Measurements from ENCODE around the gene LSM14B. TPM values are rescaled to one million over a fixed set of nuclear protein-coding genes. Genes with fewer than 3 reads are reported as not detected.

Gene LSM14B
- total RNA-seq, 1 experiment from 2014 or later: 82.4 TPM

DNA sequence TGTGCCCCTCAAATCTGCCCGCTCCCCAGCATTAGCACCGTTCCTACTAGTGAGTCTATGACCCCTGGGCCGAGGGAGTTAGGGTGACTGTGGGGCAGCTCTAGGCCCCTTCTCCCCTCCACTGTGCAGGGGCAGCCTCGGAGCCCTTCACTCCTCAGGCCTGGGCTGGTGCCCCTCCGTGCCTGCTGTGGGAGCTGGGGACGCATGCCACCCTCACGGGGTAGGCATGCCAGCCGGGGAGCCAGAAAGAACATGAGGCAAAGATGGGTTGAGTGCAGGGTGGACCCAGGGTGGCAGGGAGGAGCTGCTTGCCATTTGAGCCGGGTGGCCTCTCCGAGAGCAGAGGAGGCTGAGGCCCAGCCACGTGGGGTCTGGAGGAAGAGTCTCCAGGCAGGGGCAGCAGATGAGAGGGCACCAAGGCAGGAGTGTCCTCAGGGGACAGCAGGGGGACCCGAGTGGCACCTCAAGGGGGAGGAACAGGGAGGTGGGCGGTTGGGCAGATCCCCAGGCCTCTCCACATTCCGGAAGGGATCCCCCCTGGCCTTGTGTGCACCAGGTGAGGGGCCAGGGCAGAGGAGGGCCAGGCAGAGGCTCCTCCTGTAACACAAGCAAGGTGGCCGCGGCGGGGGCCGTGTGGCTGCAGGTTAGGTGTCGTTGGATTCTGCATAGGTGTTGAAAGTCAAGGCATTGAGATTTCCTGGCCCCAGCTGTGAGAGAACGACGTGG is 18.6 kb upstream of the LSM14B start:
- H4K5ac ChIP-seq (ENCODE audit: insufficient read length, low read depth, low read length): no peak overlapping the region
- no peaks in the 10 kb centered on the region; the same call in 1 of the 2 replicates for H3K4me1 ChIP-seq (ENCODE audit: insufficient read depth, low read length)
- H3K14ac ChIP-seq (ENCODE audit: insufficient read depth, low read length): peak overlapping the region; percentile 40; the same call in 1 of the 2 replicates
- no CpG with 5 or more reads among the region's 21 CpGs for WGBS (ENCODE audit: extremely low coverage, insufficient read length, low lambda C conversion rate)
- TF ChIP-seq, protein P1, sequence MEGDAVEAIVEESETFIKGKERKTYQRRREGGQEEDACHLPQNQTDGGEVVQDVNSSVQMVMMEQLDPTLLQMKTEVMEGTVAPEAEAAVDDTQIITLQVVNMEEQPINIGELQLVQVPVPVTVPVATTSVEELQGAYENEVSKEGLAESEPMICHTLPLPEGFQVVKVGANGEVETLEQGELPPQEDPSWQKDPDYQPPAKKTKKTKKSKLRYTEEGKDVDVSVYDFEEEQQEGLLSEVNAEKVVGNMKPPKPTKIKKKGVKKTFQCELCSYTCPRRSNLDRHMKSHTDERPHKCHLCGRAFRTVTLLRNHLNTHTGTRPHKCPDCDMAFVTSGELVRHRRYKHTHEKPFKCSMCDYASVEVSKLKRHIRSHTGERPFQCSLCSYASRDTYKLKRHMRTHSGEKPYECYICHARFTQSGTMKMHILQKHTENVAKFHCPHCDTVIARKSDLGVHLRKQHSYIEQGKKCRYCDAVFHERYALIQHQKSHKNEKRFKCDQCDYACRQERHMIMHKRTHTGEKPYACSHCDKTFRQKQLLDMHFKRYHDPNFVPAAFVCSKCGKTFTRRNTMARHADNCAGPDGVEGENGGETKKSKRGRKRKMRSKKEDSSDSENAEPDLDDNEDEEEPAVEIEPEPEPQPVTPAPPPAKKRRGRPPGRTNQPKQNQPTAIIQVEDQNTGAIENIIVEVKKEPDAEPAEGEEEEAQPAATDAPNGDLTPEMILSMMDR (conservative IDR thresholded peaks at IDR 0.05): no peak
- no peaks in the 10 kb centered on the region for H3K27me3 ChIP-seq (ENCODE audit: insufficient read depth, low read length)
- no peak overlapping the region for H4K8ac ChIP-seq (replicated peaks; ENCODE audit: insufficient read length, low read depth, low read length)
- Mint-ChIP-seq H3K4me3 (no peak overlapping the region), H3K27ac (no peak overlapping the region), H3K4me1 (peaks cover 8 to 15% of the 10 kb centered on the region in 2 experiments), H3K9me3 (peaks cover 20 to 22% of the 10 kb centered on the region in 2 experiments), H3K27me3 (ENCODE audit: low read depth) (peaks cover 18% of the 10 kb centered on the region), H3K36me3 (ENCODE audit: insufficient read depth in 1 of 3, low read depth in 3 of 3) (peaks cover 0 to 2% (median 2%) of the 10 kb centered on the region in 3 experiments; a peak in 3 of 7 replicates)
- H3K23me2 ChIP-seq (ENCODE audit: insufficient read length, low read depth, low read length, poor library complexity, severe bottlenecking): no peaks in the 10 kb centered on the region
- no peak overlapping the region for H3K4me2 ChIP-seq (ENCODE audit: insufficient read depth, insufficient read length, low read length)
- H3K18ac ChIP-seq (ENCODE audit: insufficient read length, low read depth, low read length): no peak overlapping the region
- no peak overlapping the region for H3K4ac ChIP-seq (ENCODE audit: low read depth, low read length)
- H4K91ac ChIP-seq (ENCODE audit: insufficient read length, low read depth, low read length): no peak overlapping the region
- H3K9ac ChIP-seq (ENCODE audit: extremely low read depth, insufficient read length, low read length): no peak overlapping the region
- DNase-seq: no peak
- no peaks in the 10 kb centered on the region for H3K79me2 ChIP-seq (ENCODE audit: insufficient read depth, low read length)
- H2BK20ac ChIP-seq (ENCODE audit: low read depth, low read length, poor library complexity, severe bottlenecking): no peak overlapping the region
- no peak overlapping the region for H3T11ph ChIP-seq (ENCODE audit: low read length)
- H3K23ac ChIP-seq (ENCODE audit: insufficient read length, low read depth, low read length): no peak overlapping the region
- no peaks in the 10 kb centered on the region for H4K20me1 ChIP-seq (ENCODE audit: control insufficient read depth, insufficient read depth, insufficient read length)
- H2AK5ac ChIP-seq (ENCODE audit: insufficient read length, low read length): no peak overlapping the region
- H2BK15ac ChIP-seq (ENCODE audit: low read depth, low read length): no peak overlapping the region
- H2BK12ac ChIP-seq (ENCODE audit: insufficient read length, low read depth, low read length): no peak overlapping the region
- H2BK120ac ChIP-seq (ENCODE audit: low read depth, low read length, poor library complexity, severe bottlenecking): no peak overlapping the region
- no peak overlapping the region for H3K27ac ChIP-seq (ENCODE audit: insufficient read length, low read depth, low read length)
- no peaks in the 10 kb centered on the region for H3K9me3 ChIP-seq (ENCODE audit: control insufficient read depth, low read depth, low read length)
- H3K56ac ChIP-seq (ENCODE audit: insufficient read length, low read depth, low read length): no peak overlapping the region
- H2BK5ac ChIP-seq (ENCODE audit: insufficient read length, low read length): no peak overlapping the region
- no peaks in the 10 kb centered on the region for H3K79me1 ChIP-seq (ENCODE audit: insufficient read depth, low read depth, low read length, poor library complexity, severe bottlenecking)
- no peak overlapping the region for H2AFZ ChIP-seq (ENCODE audit: low read length)

All from H9 (cell line).